Glutamatergic neuron (in vitro differentiated cells): ENCODE results near the gene B4GALT2. TPM values are rescaled to one million over a fixed set of nuclear protein-coding genes. Genes with fewer than 3 reads are reported as not detected.

Experiments used
- DNase-seq: peaks from one replicate; pipeline ENCODE4 v3.0.0; 2022
- H3K27ac Mint-ChIP-seq: one replicate; pipeline ENCODE4 v1.8.0; 2020; ENCODE audit warnings: mild to moderate bottlenecking, mixed read lengths, inconsistent platforms; ENCODE audit not compliant: unreplicated experiment
- H3K27me3 Mint-ChIP-seq: one replicate; pipeline ENCODE4 v1.8.0; 2020; ENCODE audit warnings: mild to moderate bottlenecking, moderate library complexity, mixed read lengths, inconsistent platforms; ENCODE audit not compliant: unreplicated experiment
- H3K36me3 Mint-ChIP-seq: one replicate; pipeline ENCODE4 v1.8.0; 2020; ENCODE audit warnings: mild to moderate bottlenecking, mixed read lengths, inconsistent platforms; ENCODE audit not compliant: unreplicated experiment
- H3K4me1 Mint-ChIP-seq: one replicate; pipeline ENCODE4 v1.8.0; 2020; ENCODE audit warnings: mild to moderate bottlenecking, low read depth, mixed read lengths, inconsistent platforms; ENCODE audit not compliant: unreplicated experiment
- H3K4me3 Mint-ChIP-seq: one replicate; pipeline ENCODE4 v1.8.0; 2020; ENCODE audit warnings: mild to moderate bottlenecking, mixed read lengths, inconsistent platforms; ENCODE audit not compliant: unreplicated experiment
- H3K9me3 Mint-ChIP-seq: one replicate; pipeline ENCODE4 v1.8.0; 2020; ENCODE audit warnings: mild to moderate bottlenecking, moderate library complexity, mixed read lengths, inconsistent platforms; ENCODE audit not compliant: unreplicated experiment
- total RNA-seq: library from RNA; stranded (reverse); fragmentation: NEBNext Ultra II Directional; extraction: Animal tissue kit (Norgen Biotek cat#: 25700); gene quantifications from one replicate; pipeline ENCODE4 v1.2.1, GENCODE V29; 2021; ENCODE audit not compliant: unreplicated experiment
- TF ChIP-seq, protein P1 (sequence below): fragments of 200-600 bp; sonication (generic); IDR thresholded peaks from one replicate; pipeline ENCODE4 v1.5.0; 2021; ENCODE audit not compliant: partially characterized antibody, unreplicated experiment

Gene B4GALT2
- total RNA-seq, 1 donor from 2014 or later, result 45.7 TPM

DNA sequence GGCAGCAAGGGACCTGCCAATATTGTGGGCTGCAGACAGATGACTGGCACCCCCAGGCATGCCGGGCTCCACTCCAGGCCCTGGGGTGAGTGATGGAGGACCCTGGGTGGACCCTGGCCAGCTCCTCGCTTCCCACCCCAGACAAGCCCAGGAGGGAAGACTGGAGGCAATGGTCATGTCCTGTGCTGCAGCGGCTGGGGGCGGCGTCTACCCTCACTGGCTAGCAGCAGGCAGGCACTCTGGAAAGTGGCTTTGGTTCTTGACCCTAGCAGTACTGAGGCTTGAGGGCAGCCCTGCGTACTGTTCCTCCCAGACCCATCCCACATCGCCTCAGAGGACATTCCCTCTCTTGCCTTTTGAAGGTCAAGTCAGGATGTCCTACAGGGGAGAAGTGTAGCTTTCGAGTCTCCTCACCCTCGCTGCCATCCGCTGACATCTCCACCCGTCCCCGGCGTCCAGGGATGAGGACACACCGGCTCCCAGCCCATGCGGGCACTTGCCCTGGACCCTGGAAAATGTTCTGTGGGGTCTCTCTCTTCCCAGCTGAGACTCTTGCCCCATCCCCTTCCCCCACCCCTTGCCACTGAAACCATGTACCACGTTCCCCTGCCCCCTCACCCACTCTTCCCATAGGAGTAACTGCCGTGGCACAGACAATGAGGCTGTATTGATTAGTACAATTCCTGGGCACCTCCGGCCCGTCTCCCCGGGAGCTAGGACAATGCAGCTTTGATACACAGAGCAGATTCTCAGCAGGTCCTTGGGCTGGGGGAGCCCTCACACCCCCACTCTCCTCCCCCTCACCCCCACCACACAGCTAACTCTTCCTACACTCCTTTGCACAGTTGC, 37.3 kb downstream of the B4GALT2 start:
- Mint-ChIP-seq H3K4me3 (no peak overlapping the region), H3K4me1 (no peaks in the 10 kb centered on the region), H3K27ac (no peak overlapping the region), H3K27me3 (no peaks in the 10 kb centered on the region), H3K36me3 (no peaks in the 10 kb centered on the region), H3K9me3 (no peaks in the 10 kb centered on the region)
- TF ChIP-seq, protein P1, sequence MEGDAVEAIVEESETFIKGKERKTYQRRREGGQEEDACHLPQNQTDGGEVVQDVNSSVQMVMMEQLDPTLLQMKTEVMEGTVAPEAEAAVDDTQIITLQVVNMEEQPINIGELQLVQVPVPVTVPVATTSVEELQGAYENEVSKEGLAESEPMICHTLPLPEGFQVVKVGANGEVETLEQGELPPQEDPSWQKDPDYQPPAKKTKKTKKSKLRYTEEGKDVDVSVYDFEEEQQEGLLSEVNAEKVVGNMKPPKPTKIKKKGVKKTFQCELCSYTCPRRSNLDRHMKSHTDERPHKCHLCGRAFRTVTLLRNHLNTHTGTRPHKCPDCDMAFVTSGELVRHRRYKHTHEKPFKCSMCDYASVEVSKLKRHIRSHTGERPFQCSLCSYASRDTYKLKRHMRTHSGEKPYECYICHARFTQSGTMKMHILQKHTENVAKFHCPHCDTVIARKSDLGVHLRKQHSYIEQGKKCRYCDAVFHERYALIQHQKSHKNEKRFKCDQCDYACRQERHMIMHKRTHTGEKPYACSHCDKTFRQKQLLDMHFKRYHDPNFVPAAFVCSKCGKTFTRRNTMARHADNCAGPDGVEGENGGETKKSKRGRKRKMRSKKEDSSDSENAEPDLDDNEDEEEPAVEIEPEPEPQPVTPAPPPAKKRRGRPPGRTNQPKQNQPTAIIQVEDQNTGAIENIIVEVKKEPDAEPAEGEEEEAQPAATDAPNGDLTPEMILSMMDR, result no peak
- DNase-seq, result no peak

DNA sequence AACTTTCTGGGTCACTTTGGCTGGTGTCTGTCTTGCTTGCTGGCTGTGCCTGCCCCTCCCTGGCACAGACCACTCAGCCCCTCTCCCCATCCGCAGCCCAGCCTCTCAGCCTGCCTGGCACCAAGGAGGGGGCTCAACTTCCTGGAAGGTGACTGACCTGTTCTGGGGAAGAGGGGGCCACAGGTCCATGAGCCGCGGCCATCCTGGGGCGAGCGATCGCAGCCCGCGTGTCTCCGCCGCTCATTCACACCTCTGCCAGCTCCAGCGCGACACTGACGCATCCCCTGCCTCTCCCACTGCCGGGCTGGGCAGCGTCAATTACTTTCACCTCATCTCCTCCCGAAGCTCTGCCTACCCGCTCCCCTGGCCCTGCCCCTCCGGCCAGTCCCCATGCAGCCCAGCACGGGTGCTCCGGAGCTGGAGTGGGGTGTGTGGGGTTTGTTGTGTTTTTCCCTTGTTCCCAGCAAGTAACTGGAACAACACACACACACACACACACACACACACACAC, 37.9 kb downstream of the B4GALT2 start:
- H3K36me3 Mint-ChIP-seq, result peaks cover 4% of the 10 kb centered on the region
- no peak for DNase-seq
- no peak overlapping the region for H3K4me3 Mint-ChIP-seq
- H3K4me1 Mint-ChIP-seq, result no peaks in the 10 kb centered on the region
- H3K9me3 Mint-ChIP-seq, result no peaks in the 10 kb centered on the region
- peaks cover 2% of the 10 kb centered on the region for H3K27me3 Mint-ChIP-seq
- H3K27ac Mint-ChIP-seq, result no peak overlapping the region
- TF ChIP-seq, protein P1, result no peak

DNA sequence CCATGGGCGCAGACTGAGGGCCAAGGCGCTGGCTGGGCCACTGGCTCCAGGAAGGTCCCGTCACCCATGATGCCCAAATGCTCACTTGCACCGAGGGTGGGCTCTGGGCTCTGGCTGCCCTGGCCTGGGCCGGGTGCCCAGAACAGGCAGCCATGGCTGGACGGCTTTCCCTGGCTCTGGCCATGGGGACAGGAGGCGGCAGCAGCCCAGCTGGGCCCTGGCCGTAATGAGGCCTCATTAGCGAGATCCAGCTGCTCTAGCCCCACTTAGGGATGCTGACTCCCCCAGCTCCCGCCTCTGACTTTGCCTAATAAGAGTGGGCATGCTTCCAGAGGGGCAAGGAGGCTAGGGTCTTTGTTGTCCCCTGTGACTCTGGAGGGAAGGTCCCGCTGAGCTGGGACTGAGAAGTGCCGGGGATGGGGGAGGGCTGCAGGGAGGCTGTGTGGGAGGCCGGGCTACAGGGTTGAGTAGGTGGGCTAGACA, 40.5 kb downstream of the B4GALT2 start:
- peak; percentile 55 for DNase-seq
- Mint-ChIP-seq H3K27ac (no peak overlapping the region), H3K27me3 (peaks cover 2% of the 10 kb centered on the region), H3K4me3 (no peak overlapping the region), H3K9me3 (no peaks in the 10 kb centered on the region), H3K4me1 (no peaks in the 10 kb centered on the region), H3K36me3 (peaks cover 4% of the 10 kb centered on the region)
- TF ChIP-seq, protein P1, result no peak

DNA sequence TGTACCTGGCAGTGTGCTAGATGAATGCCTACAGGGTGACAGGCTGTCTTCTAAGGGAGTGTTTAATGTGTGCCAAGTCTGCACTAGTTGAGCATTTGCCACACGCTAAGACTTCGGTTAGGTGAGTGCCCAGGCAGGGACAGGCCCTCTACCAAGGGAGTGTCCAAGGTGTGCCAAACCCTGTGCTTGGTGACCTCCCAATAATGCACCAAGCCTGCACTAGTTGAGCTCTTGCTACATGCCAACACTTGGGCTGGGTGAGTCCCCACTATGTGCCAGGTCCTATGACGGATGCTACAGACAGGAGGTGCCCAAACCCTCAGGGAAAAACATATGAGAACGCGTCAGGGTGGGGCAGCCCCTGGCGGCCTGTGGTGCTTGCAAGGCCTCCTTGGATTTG, 41.5 kb downstream of the B4GALT2 start:
- TF ChIP-seq, protein P1, result no peak
- DNase-seq, result no peak
- no peak overlapping the region for H3K27ac Mint-ChIP-seq
- peaks cover 2% of the 10 kb centered on the region for H3K27me3 Mint-ChIP-seq
- H3K4me3 Mint-ChIP-seq, result no peak overlapping the region
- H3K36me3 Mint-ChIP-seq, result peaks cover 4% of the 10 kb centered on the region
- peaks cover 2% of the 10 kb centered on the region for H3K9me3 Mint-ChIP-seq
- no peaks in the 10 kb centered on the region for H3K4me1 Mint-ChIP-seq

DNA sequence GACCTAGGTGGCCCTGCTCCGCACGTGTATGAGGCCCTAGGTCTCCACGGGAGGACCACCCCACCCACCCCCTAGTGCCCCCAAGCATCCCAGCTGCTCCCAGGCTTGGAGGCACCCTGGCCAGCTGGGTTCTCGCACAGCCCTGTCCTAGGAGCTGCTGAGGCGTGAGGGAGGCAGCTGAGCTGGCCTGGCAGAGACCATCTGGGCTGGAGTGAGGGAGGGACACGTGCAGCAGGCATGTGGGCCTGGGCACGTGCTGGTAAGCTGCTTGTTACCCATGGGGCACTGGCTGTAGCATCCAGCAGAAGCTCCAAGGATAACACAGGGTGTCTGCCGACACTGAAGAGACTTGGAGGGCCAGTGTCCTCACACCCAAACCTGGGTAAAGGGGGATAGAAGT, 42.1 kb downstream of the B4GALT2 start:
- H3K4me3 Mint-ChIP-seq, result no peak overlapping the region
- peaks cover 2% of the 10 kb centered on the region for H3K9me3 Mint-ChIP-seq
- peaks cover 2% of the 10 kb centered on the region for H3K27me3 Mint-ChIP-seq
- no peak for DNase-seq
- TF ChIP-seq, protein P1, result no peak
- no peak overlapping the region for H3K27ac Mint-ChIP-seq
- no peaks in the 10 kb centered on the region for H3K4me1 Mint-ChIP-seq
- H3K36me3 Mint-ChIP-seq, result peaks cover 4% of the 10 kb centered on the region
